ENCODE measurements around the gene ALDH3B2.
"Not testable (repeated sequence)": the region's sequence is repeated elsewhere in the genome, so short reads cannot be mapped to it uniquely, and the experiment has no call there.

ALDH3B2 gene

DNA sequence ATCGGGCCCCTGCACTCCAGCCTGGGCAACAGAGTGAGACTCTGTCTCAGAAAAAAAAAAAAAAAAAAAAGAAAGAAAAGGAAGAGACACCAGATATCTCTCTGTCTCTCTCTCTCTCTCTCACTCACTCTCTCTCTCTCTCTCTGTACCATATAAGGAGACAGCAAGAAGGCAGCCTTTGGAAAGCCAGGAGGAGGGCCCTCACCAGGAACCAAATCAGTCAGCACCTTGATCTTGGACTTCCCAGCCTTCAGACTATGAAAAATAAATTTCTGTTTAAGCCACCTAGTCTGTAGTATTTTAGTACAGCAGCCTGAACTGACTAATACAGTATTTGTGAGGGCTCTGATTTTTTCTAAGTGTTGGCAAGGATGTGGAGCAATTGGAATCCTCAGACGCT, 13.6 kb upstream of the ALDH3B2 start:
- no peak overlapping the region for H3K27ac ChIP-seq (ENCODE audit: low read depth, low read length)
- no peaks in the 10 kb centered on the region for H3K4me1 ChIP-seq (ENCODE audit: control insufficient read depth in 1 of 2, insufficient read depth in 2 of 2, low read length in 2 of 2)
- H3K9me3 ChIP-seq (ENCODE audit: control insufficient read depth in 1 of 2, low read length in 2 of 2) = no peaks in the 10 kb centered on the region
- H3K27me3 ChIP-seq (ENCODE audit: control insufficient read depth in 1 of 2, insufficient read depth in 2 of 2, low read length in 2 of 2) = no peaks in the 10 kb centered on the region
- no peaks in the 10 kb centered on the region for H3K36me3 ChIP-seq (ENCODE audit: control insufficient read depth in 1 of 2, insufficient read depth in 2 of 2, low read length in 2 of 2)
- no peak overlapping the region for H3K9ac ChIP-seq (ENCODE audit: low read depth in 1 of 2, low read length in 2 of 2)
- H3K4me3 ChIP-seq (ENCODE audit: low read depth in 1 of 2, low read length in 2 of 2) = no peak overlapping the region

DNA sequence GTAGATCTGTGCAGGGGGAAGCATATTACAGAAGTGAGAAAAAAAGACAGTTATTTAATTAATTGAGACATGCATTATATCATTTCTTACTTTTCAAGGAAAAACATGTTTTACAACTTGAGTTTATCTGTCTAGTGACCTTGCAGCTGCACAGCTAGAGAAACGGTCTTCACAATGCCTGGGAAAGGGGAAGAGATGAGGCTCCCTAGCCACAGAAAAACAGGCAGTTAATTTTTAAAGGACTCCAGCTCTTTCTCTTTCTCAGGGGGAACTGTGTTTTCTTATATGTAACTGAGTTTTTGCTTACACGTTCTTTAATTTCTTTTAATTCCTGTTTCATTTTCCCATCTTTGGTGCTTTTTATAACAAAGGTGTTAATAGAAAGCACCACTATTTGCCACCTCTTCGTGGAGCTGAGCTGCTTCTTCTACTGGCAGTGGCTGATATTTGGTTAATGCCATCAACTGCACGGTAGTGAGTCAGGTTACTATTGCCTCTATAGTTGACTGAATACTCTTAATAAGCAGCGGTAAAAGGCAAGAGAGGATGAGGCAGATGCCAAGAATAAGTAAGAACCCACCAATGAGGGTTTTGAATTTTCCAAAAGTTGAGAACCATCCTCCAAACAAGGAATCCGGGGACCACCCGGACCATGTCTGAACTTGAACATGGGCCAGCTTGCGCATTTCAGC, 11.4 kb upstream of the ALDH3B2 start:
- H3K36me3 ChIP-seq (ENCODE audit: control insufficient read depth in 1 of 2, insufficient read depth in 2 of 2, low read length in 2 of 2); H3K27ac ChIP-seq (ENCODE audit: low read depth, low read length); H3K4me3 ChIP-seq (ENCODE audit: low read depth in 1 of 2, low read length in 2 of 2); H3K27me3 ChIP-seq (ENCODE audit: control insufficient read depth in 1 of 2, insufficient read depth in 2 of 2, low read length in 2 of 2); H3K4me1 ChIP-seq (ENCODE audit: control insufficient read depth in 1 of 2, insufficient read depth in 2 of 2, low read length in 2 of 2); H3K9ac ChIP-seq (ENCODE audit: low read depth in 1 of 2, low read length in 2 of 2); H3K9me3 ChIP-seq (ENCODE audit: control insufficient read depth in 1 of 2, low read length in 2 of 2): not testable (repeated sequence)

DNA sequence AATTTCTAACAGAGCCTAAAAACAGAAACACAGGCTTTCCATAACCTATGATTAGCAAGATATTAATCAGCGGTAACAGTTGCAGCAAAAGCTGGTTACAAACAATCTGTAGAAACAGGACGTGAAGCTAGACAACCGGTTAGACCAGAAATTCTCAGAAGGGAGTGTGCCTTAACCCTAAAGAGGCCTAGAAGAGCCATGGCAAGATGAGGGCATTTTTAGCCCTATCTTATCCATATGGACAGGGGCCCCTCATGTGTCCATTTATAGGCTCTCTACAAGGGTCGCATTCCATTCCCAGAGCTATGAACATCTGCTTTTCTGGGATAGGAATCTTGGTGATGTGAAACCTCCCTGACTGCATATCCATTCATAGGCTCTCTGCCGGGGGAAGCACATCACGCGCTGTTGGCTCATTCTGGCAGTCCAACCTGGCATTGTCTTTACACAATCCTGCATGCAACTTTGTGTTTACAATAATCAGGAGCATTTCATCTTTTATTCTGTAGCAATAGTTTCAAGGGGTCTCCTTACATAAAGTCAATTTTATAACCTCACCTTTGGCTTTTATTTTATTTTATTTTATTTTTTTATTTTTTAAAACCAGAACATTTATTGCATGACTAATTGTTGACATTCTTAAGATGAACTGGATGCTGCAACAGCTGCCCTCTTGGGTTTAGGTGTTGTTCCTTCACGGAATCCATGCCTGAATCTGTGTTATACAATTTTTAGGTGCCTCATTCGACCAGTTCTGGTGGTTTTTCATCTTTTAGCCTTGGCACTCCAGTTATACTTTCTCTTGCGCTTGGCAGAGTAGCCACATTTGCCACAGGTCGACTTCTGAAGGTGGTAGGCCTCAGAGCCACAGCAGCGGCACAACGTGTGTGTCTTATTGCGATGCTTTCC, 8.0 kb upstream of the ALDH3B2 start:
- not testable (repeated sequence) for H3K4me3 ChIP-seq (ENCODE audit: low read depth in 1 of 2, low read length in 2 of 2); H3K9me3 ChIP-seq (ENCODE audit: control insufficient read depth in 1 of 2, low read length in 2 of 2); H3K27ac ChIP-seq (ENCODE audit: low read depth, low read length); H3K4me1 ChIP-seq (ENCODE audit: control insufficient read depth in 1 of 2, insufficient read depth in 2 of 2, low read length in 2 of 2); H3K36me3 ChIP-seq (ENCODE audit: control insufficient read depth in 1 of 2, insufficient read depth in 2 of 2, low read length in 2 of 2); H3K9ac ChIP-seq (ENCODE audit: low read depth in 1 of 2, low read length in 2 of 2); H3K27me3 ChIP-seq (ENCODE audit: control insufficient read depth in 1 of 2, insufficient read depth in 2 of 2, low read length in 2 of 2)

DNA sequence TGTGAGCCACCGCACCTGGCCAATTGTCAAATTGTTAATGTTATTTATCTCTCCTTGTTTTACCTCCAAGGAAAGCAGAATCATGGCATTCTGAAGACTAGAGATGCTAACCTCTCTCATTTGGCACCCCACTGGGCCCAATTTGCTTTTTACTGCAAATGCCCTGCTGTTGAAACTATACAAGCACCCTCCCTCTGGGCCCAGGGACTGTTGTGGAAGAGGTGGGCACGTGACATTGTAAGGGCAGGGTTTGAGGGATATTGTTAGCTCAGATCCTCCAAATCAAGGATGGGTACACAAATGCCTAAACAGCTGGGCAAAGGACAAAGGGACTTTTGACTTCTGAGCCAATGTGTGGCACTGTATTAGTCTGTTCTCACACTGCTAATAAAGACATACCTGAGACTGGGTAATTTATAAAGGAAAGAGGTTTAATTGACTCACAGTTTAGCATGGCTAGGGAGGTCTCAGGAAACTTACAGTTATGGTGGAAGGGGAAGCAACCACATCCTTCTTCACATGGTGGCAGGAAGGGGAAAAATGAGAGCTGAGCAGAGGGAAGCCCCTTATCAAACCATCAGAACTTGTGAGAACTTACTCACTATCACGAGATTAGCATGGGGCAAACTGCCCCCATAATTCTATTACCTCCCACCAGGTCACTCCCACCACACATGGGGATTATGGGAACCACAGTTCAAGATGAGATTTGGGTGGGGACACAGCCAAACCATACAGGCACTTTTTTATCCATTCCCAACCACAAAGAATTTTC, 6.5 kb upstream of the ALDH3B2 start:
- H3K9me3 ChIP-seq (ENCODE audit: control insufficient read depth in 1 of 2, low read length in 2 of 2) = no peaks in the 10 kb centered on the region
- peaks cover 0 to 4% of the 10 kb centered on the region in 2 donors for H3K4me1 ChIP-seq (ENCODE audit: control insufficient read depth in 1 of 2, insufficient read depth in 2 of 2, low read length in 2 of 2)
- no peak overlapping the region for H3K27ac ChIP-seq (ENCODE audit: low read depth, low read length)
- no peak overlapping the region for H3K9ac ChIP-seq (ENCODE audit: low read depth in 1 of 2, low read length in 2 of 2)
- H3K4me3 ChIP-seq (ENCODE audit: low read depth in 1 of 2, low read length in 2 of 2) = no peak overlapping the region
- H3K36me3 ChIP-seq (ENCODE audit: control insufficient read depth in 1 of 2, insufficient read depth in 2 of 2, low read length in 2 of 2) = no peaks in the 10 kb centered on the region
- H3K27me3 ChIP-seq (ENCODE audit: control insufficient read depth in 1 of 2, insufficient read depth in 2 of 2, low read length in 2 of 2) = no peaks in the 10 kb centered on the region

DNA sequence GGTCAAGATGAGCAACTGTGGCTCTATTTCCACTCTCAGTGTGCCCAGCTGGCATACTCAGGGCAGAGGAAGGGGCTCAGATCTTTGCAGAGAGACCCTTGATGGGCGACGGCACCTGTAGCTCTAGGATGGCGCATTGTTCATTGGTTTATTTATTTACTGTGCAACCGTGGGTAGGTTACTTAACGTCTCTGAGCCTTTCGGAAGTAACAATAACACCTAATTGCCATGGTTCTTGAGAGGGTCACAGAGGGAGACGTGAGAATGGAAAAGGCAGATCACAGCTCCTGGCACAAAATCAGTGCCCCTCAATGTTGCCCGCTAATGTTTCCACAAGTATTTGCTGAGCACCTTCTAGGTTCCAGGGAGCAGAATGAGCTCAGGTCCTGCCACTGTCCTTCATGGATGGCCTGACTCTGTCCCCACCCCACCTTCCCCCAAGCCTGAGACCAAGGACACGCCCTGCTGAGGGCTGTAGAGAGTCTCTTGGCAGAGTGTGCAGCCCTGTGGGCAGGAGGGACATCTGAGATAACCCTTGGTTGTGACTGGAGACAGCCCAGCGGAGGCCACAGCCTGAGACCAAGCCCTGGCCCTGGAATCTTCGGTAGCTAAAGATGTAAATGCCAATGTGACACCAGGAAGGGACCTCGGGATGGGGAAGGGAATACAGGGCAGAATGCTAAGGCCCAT, 780 bp upstream of the ALDH3B2 start:
- no peak overlapping the region for H3K9ac ChIP-seq (ENCODE audit: low read depth in 1 of 2, low read length in 2 of 2)
- H3K27me3 ChIP-seq (ENCODE audit: control insufficient read depth in 1 of 2, insufficient read depth in 2 of 2, low read length in 2 of 2) = no peaks in the 10 kb centered on the region
- peaks cover 8 to 14% of the 10 kb centered on the region in 2 donors for H3K4me1 ChIP-seq (ENCODE audit: control insufficient read depth in 1 of 2, insufficient read depth in 2 of 2, low read length in 2 of 2)
- H3K27ac ChIP-seq (ENCODE audit: low read depth, low read length) = no peak overlapping the region
- H3K36me3 ChIP-seq (ENCODE audit: control insufficient read depth in 1 of 2, insufficient read depth in 2 of 2, low read length in 2 of 2) = no peaks in the 10 kb centered on the region
- no peak overlapping the region for H3K4me3 ChIP-seq (ENCODE audit: low read depth in 1 of 2, low read length in 2 of 2)
- no peaks in the 10 kb centered on the region for H3K9me3 ChIP-seq (ENCODE audit: control insufficient read depth in 1 of 2, low read length in 2 of 2)

DNA sequence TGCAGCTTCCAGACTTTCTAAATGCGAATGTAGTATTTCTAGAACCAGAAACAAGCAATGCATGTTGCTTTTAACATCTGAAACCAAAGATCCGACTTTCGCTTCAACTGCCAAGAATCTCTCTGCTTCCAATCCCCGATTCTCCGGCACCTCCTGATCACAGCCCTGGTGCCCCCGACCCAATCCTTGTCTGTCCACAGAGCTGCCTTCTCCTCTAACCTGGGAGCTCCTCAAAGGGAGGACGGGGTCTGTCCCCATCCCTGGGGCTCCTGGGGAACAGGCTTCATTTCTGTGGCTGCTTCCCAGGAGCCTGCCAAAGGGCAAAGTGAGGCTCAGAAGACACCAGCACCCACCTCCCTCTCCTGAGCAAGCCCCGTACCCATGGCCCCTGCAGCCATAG, 521 bp downstream of the ALDH3B2 start:
- H3K27ac ChIP-seq (ENCODE audit: low read depth, low read length) = no peak overlapping the region
- no peak overlapping the region for H3K4me3 ChIP-seq (ENCODE audit: low read depth in 1 of 2, low read length in 2 of 2)
- H3K27me3 ChIP-seq (ENCODE audit: control insufficient read depth in 1 of 2, insufficient read depth in 2 of 2, low read length in 2 of 2) = no peaks in the 10 kb centered on the region
- H3K36me3 ChIP-seq (ENCODE audit: control insufficient read depth in 1 of 2, insufficient read depth in 2 of 2, low read length in 2 of 2) = no peaks in the 10 kb centered on the region
- H3K9me3 ChIP-seq (ENCODE audit: control insufficient read depth in 1 of 2, low read length in 2 of 2) = no peaks in the 10 kb centered on the region
- no peak overlapping the region for H3K9ac ChIP-seq (ENCODE audit: low read depth in 1 of 2, low read length in 2 of 2)
- peaks cover 8 to 14% of the 10 kb centered on the region in 2 donors for H3K4me1 ChIP-seq (ENCODE audit: control insufficient read depth in 1 of 2, insufficient read depth in 2 of 2, low read length in 2 of 2)

DNA sequence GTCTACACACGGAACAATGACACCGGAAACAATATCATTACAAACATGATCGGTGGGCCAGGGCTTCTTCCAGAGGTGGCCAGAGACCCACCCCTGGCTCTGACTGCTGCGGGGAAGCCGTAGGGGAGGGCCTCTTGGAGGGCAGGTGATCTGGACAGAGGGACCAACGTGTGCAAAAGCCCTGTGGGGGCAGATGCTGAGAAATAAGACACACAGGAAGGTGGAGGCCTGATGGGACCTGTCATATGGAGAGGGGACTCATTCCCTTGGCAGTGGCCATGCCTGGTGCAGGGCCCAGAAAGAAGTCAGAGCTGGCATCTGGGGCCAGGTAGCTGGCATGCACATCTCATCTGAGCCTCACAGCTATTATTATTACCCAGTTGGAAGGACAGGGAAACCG, 1.1 kb downstream of the ALDH3B2 start:
- Histone ChIP-seq H3K4me1 (ENCODE audit: control insufficient read depth in 1 of 2, insufficient read depth in 2 of 2, low read length in 2 of 2) (peaks cover 8 to 14% of the 10 kb centered on the region in 2 donors), H3K36me3 (ENCODE audit: control insufficient read depth in 1 of 2, insufficient read depth in 2 of 2, low read length in 2 of 2) (no peaks in the 10 kb centered on the region), H3K27me3 (ENCODE audit: control insufficient read depth in 1 of 2, insufficient read depth in 2 of 2, low read length in 2 of 2) (no peaks in the 10 kb centered on the region), H3K9ac (ENCODE audit: low read depth in 1 of 2, low read length in 2 of 2) (no peak overlapping the region), H3K4me3 (ENCODE audit: low read depth in 1 of 2, low read length in 2 of 2) (no peak overlapping the region), H3K27ac (ENCODE audit: low read depth, low read length) (no peak overlapping the region), H3K9me3 (ENCODE audit: control insufficient read depth in 1 of 2, low read length in 2 of 2) (no peaks in the 10 kb centered on the region)

DNA sequence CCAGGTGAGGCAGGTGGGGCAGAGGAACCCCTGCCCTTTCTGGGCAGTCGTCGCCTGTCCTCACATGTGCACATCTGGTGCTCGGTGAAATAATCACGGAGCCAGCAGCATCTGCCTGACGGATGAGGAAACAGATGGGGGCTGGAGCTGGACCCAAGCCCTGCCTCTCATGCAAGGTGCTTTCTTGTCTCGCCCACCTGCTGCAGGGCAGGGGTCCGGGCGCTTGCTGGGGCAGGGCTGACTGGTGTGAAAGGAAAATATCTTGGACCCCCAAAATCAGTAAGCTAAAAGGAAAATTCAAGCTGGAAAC, 3.3 kb downstream of the ALDH3B2 start:
- no peaks in the 10 kb centered on the region for H3K9me3 ChIP-seq (ENCODE audit: control insufficient read depth in 1 of 2, low read length in 2 of 2)
- H3K36me3 ChIP-seq (ENCODE audit: control insufficient read depth in 1 of 2, insufficient read depth in 2 of 2, low read length in 2 of 2) = no peaks in the 10 kb centered on the region
- no peaks in the 10 kb centered on the region for H3K27me3 ChIP-seq (ENCODE audit: control insufficient read depth in 1 of 2, insufficient read depth in 2 of 2, low read length in 2 of 2)
- H3K4me3 ChIP-seq (ENCODE audit: low read depth in 1 of 2, low read length in 2 of 2) = no peak overlapping the region
- no peak overlapping the region for H3K9ac ChIP-seq (ENCODE audit: low read depth in 1 of 2, low read length in 2 of 2)
- peaks cover 8 to 14% of the 10 kb centered on the region in 2 donors for H3K4me1 ChIP-seq (ENCODE audit: control insufficient read depth in 1 of 2, insufficient read depth in 2 of 2, low read length in 2 of 2)
- H3K27ac ChIP-seq (ENCODE audit: low read depth, low read length) = no peak overlapping the region

DNA sequence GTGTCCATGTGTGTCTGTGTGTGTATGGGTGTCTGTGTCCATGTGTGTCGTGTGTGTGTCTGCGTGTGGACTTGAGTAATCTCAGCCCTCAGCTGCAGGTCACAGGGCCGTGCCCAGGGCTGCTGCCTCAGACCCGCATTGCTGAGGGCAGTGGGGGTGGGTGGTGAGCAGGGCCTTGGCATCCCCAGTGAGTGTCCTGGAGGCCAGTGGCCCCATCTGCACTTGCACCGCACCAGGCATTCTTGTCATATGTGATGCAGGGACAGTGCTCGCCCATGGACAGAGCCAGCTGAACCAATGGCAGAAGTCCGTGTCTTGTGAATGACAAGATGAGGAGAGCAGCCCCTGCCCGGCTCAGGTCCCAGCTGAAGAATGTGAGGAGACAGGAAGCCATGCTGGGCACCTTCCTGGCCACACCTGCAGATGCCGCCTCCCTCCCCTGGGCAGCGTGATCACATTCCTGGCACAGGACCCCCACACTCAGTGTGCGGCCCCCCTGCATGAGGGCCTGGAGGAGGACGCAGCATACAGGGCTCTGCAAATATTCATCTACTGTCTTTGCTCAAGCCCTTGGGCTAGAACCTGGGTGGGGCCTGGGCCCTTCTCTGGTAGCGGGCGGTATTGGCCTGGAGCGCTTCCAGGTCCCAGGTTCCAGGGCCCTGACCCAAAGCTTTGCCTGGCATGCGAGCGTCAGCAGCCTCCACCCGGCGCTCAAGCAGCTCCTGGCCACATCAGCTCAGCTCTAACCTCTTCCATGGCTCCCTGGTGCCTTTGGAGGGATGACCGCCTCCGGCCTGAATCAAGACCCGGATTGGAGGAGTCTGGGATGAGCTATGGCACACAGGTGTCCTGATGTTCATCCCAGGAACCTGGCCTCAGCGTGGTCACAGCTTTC, 3.9 kb downstream of the ALDH3B2 start:
- H3K9me3 ChIP-seq (ENCODE audit: control insufficient read depth in 1 of 2, low read length in 2 of 2) = no peaks in the 10 kb centered on the region
- no peaks in the 10 kb centered on the region for H3K27me3 ChIP-seq (ENCODE audit: control insufficient read depth in 1 of 2, insufficient read depth in 2 of 2, low read length in 2 of 2)
- H3K4me1 ChIP-seq (ENCODE audit: control insufficient read depth in 1 of 2, insufficient read depth in 2 of 2, low read length in 2 of 2) = peaks cover 8 to 14% of the 10 kb centered on the region in 2 donors
- no peak overlapping the region for H3K9ac ChIP-seq (ENCODE audit: low read depth in 1 of 2, low read length in 2 of 2)
- H3K36me3 ChIP-seq (ENCODE audit: control insufficient read depth in 1 of 2, insufficient read depth in 2 of 2, low read length in 2 of 2) = no peaks in the 10 kb centered on the region
- H3K27ac ChIP-seq (ENCODE audit: low read depth, low read length) = no peak overlapping the region
- no peak overlapping the region for H3K4me3 ChIP-seq (ENCODE audit: low read depth in 1 of 2, low read length in 2 of 2)
